ENCODE data around the gene EYA3.
"Not testable (repeated sequence)": the region's sequence is repeated elsewhere in the genome, so short reads cannot be mapped to it uniquely, and the experiment has no call there.

Gene EYA3

DNA sequence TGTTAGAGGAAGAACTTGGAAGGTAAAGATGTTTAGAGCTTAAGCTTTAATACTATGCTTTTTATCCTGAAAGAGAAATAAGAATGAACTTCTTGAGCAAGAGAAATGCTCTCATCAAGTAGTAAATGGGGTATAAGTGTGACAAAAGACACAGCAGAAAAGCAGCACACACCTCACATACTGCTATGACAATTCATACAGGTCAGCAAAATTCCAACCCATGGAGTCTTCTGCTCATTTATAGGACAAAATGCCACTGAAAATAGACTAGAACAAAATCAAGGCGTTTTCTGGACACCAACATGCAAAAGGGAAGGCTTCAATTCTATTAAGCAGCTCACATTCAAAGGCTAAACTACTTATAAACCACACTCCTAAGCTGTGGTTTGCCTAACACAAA is 61.2 kb downstream of the EYA3 start:
- no peak for DNase-seq

DNA sequence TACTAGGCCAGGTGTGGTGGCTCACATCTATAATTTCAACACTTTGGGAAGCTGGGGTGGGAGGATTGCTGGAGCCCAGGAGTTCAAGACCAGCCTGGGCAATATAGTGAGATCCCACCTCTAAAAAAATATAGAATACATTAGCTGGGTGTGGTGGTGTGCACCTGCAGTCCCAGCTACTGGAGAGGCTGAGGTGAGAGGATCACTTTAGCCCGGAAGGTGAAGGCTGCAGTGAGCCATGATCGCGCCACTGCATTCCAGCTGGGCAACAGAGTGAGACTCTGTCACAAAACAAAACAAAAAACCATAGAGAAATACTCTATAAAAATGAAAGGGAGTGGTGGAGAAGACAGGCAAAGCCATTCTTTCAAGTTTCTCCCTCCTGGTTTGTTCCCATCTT is 62.1 kb downstream of the EYA3 start:
- DNase-seq = no peak

DNA sequence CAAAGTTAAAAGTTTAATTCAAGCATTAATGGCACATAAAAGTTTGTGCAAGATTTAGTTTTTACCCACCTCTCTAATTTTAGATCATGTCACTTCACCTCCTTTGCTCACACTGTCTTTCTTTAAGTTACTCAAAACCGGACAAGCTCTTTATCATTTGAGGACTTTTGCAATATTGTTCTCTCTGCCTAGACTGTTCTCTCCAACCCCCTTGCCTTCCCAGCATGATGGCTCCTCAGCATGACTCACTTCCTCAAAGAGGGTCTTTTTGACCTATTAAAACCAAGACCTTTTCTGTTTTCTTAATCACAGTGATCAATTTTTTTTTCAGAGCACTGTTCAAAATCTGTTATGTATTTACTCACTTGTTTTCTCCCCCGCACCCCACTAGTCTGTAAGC is 67.3 kb downstream of the EYA3 start:
- DNase-seq = no peak

DNA sequence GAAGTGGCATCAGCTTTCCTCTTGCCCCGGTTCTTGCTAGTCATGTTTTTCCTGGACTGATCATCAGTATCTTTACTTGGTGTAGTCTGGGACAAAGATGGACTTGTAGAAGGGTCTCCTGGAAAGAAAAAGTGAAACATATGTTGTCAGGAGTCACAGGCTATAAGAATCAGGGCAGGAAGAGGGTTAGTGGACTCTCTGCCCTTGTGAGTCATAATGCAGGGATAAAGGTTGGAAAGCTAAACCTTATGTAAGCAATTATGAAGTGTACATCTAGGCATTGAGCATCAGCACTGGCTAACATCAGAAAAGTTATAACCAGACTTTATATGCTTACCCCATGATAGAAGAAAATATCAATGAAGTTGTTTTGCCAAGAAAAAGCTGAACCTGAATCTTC is 77.4 kb downstream of the EYA3 start:
- DNase-seq = no peak

DNA sequence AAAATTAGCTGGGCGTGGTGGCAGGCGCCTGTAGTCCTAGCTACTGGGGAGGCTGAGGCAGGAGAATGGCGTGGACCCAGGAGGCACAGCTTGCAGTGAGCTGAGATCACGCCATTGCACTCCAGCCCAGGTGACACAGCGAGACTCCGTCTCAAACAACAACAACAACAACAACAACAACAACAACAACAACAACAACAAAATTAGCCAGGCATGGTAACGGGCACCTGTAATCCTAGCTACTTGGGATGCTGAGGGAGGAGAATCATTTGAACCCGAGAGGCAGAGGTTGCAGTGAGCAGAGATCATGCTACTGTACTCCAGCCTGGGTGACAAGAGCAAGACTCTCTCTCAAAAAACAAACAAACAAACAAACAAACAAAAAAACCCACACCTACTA is 85.3 kb downstream of the EYA3 start:
- not testable (repeated sequence) for DNase-seq

DNA sequence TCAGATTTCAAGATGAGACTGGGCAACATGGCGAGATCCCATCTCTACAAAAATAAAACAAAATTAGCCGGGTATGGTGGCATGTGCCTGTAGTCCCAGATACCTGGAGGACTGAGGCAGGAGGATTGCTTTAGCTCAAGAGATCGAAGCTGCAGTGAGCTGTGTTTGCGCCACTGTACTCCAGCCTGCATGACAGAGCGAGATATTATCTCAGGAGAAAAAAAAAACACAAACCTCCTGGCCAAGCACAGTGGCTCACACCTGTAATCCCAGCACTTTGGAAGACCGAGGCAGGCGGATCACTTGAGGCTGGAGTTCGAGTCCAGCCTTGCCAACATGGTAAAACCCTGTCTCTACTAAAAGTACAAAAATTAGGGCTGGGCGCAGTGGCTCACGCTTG is 85.8 kb downstream of the EYA3 start:
- DNase-seq = no peak

DNA sequence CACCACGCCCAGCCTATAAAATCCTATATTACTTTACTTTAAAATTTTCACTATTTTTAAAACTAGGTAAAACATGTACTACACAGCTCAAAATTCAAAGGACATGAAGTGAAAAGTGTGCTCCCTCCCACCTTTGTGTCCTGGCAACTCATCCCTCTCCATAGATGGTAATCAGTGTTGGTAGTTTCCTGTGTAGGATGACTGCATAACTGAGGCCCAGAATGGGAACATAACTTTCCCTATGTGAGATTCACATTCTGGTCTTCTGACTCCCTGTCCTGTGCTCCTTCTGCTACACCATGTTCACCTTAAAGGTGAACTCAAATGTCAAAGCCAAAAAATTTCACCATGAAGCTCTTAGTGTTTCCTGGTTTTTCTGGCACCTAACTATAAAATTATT is 89.4 kb downstream of the EYA3 start:
- DNase-seq = no peak

DNA sequence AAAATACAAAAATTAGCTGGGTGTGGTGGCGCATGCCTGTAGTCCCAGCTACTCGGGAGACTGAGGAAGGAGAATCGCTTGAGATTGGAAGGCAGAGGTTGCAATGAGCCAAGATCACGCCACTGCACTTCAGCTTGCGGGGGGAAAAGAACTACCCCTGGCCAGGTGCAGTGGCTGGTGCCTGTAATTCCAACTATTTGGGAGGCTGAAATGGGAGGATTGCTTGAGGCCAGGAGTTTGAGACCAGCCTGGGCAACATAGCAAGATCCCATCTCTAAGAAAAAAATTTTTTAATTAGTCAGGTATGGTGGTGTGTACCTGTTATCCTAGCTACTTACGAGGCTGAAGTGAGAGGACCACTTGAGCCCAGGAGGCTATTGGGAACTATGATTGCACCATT is 93.9 kb downstream of the EYA3 start:
- DNase-seq = not testable (repeated sequence)

DNA sequence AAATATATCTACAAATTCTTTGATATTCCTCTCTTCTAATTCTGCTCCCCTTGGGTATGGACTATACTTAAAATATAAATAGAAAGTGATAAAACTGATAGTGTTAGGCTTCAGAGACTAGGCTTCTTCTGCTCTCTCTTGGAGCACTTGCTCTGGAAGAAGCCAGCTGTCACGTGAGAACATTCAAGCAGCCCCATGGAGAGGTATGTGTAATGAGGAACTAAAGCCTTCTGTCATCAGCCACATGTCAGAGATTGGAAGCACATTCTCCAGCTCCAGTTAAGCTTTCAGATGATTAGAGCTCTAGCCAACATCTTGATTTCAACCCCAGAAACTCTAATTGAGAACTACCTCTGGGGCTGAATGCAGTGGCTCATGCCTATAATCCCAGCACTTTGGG is 94.3 kb downstream of the EYA3 start:
- peak in 1 of 2 experiments; percentile 31 for DNase-seq

DNA sequence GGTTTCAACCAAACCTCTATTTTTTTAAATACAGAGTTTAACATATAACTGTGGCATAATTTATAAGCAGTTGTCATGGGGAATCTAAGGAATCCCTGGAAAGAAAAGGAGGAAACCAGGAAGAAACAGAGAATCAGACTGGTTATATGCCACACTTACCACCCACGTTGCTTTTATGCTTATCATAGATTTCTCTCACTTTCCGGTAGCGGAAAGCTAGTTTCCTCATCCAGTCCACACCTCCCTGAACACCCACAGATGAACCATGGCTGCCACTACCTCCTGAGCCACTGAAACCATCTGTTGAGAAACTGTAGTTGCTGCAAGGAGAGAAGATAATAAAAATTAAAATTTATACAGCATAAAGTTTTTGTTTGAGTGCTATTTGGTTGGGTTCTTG is 95.2 kb downstream of the EYA3 start:
- DNase-seq = no peak

DNA sequence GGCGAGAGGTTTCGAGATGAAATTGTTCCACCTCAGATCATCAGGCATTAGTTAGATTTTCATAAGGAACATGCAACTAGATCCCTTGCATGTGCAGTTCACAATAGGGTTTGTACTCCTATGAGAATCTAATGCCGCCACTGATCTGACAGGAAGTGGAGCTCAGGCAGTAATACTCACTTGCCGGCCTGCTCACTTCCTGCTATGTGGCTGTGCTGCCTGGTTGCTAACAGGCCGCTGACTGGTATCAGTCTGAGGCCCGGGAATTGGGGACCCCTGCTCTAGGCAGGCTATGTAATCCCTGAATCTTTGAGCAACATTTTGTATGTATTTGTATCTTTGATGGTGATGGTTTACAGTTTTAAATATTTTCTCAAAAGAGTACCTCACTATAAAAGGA is 96.1 kb downstream of the EYA3 start:
- no peak for DNase-seq

DNA sequence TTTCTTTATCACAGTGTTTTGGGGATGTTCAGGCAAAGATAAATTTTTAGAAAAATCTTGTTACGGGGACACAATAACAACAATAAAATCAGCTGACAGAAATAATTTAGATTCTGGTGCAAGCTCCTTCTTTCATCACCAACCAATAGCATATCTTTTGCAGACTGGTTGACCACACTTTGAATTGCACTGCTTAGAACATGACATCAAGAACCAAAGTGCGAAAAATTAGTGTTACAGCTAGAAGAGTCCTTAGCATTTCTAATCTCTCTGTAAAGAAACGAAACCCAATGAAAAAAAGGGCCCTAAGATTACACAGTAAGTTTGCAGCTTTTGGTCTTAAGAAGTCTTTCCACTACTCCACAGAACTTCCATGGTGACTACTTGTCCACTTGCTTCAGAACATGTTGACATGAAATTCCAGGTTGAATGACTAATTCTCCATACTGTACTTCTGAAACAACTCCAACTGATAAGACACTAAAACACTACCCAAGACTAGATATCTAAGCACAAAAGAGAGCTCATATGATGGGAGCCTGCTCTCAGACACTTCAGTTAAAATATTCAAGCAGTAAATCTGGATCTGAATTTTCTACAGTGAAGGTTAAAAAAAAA is 97.4 kb downstream of the EYA3 start:
- DNase-seq = no peak

DNA sequence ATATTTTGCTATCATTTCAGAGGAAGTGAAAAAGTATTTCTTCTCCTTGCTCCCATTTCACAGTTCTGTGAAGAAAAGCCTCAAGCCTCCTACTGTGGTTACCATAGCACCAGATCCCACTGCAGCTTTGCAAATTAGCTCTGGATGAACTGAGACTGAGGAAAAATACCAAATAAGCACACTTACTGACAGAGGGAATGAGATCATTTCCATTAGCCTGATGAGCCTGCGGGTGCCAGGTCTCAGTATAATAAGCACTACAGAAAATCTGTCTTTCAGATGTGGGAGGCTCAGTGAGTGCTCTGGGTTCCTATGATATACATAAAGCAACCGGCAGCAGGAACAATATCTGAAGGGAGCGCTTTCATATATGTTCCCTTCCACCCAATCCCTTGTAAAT is 107.3 kb downstream of the EYA3 start:
- DNase-seq = peak; percentile 61 to 79

DNA sequence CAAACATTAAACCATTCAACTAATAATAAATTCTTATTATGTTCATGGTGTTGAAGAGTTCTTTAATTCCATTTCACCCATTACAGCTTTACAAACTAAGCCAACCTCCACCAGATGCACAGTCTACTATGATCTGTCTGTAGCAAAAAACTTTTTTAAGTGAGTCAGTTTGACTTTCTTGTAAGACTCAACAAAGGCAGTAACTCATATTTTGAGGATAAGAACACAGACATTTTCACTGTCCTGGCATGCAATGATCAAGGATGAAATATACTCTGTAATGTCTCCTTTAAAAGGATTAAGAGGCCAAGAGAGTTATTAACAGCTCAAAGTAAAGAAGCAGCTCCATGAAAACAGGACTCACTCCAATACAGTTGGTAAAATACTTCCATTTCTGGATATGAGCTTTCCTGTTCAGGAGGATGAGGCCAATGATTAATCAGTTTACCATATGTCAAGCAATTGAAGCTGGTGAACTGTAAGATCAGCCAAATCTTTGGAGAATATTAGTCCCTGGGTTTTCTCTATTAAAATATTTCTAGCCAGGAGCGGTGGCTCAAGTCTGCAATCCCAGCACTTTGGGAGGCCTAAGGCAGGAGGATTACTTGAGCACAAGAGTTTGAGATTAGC is 108.1 kb downstream of the EYA3 start:
- peak in 1 of 2 experiments; percentile 49 for DNase-seq

DNA sequence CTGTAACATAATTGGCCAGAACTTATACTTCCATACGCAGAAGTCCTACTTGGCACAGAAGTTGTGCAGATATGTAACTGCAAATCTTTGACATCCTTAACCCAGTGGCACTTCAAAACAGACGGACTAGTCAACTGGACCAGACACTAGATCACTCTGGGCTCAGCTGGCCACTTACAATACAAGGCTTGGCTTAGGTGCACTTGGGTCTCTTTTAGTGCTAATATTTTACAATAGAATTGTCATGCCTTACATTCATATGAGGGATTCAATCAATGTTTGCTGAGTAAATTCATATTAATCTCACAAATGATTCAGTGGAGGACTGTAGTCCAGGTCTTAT is 108.6 kb downstream of the EYA3 start:
- DNase-seq = no peak

DNA sequence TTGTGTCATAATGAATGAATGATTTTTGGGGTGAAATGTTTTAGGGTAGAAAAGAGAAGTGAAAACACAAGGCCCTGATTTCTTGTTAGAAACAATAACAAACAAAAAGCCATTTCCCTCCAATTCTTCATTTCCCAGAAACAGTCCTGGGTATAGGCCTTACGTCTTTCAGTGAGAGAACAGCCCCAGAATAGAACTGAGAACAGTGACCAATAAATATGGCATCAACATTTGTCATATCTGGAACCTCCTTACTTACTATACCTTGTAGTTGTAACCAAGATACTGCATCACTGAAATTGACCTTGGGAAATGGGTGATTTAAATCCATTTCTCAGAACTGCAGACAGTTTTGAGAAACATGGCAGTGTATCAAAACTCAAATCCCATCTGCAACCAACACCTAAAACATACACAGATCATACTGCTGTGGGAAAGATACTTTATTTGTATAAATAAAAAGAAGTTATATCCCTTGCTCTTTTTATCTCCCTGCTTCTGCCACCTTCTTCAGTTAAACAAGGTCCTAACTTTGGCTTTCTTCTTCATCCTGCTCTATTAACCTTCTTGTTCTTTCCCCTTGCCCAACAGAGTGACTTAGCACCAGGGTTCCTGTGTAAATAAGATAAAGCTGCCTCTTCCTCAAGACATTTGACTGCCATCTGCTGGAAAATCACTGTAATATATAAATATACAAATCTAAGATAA is 109.1 kb downstream of the EYA3 start:
- DNase-seq = peak in 1 of 2 experiments; percentile 67

DNA sequence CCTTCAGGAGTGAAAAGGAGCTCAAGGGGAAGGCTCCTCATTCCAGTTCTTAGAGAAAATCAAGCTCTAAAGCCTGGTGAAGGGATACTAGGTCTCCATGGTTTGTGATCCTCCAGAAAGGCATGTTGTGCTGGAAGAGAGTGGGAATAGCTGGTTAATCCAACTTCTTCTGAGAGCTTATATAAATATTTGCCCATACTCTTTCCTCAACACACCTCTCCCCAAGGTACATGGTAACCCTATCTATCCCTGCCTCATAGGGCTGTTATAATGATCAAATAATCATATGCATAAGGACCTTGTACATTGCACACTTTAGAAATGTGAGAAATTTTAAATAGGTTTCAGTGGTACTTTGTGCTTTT is 114.0 kb downstream of the EYA3 start:
- no peak for DNase-seq

DNA sequence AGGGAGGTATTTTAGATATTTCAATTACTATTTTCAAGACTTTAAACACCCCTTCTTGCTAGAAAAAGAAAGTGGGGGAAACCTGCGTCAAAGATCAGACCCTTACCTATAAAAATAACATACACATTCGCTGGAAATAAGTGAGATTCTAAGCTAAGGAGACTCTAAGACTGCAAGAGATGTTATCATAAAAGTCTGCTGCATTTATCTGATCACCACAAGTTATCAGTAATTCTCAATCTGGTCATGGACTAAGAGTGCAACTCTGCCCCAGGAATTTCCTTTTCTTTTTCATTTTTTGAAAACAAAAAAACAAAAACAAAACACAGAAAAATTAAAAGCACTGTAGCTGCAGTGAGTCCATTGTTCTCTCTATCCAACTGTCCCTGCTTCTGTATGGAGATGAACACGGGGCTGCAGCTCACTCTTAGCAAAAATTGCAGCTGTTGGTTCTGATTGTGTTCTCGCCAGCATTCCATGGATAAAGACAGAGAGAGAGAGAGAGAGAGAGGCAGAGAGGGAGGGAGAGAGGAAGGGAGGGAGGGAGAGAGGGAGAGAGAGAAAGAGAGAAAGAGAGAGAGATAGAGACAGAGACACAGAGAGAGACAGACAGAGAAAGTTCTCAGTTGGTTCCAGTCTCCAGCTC is 114.5 kb downstream of the EYA3 start:
- DNase-seq = no peak

DNA sequence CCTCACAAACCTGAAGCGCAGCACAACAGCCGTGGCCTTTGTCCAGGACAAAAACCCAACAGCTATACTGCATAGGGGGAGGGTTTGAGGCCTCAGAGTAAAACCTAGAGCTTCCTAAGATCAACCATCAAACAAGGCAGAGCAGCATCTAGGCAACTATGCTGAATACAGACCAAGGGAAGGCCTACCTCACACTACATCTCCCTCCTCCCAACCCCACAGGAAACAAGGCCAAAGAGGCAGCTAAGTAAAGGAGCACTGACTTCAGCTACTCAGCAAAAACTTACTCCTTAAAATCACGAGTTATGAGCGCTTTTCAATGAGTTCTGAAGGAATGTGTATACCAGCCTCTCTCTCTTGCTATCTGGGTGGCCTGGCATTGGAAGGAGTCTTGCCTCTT is 116.3 kb downstream of the EYA3 start:
- no peak for DNase-seq

DNA sequence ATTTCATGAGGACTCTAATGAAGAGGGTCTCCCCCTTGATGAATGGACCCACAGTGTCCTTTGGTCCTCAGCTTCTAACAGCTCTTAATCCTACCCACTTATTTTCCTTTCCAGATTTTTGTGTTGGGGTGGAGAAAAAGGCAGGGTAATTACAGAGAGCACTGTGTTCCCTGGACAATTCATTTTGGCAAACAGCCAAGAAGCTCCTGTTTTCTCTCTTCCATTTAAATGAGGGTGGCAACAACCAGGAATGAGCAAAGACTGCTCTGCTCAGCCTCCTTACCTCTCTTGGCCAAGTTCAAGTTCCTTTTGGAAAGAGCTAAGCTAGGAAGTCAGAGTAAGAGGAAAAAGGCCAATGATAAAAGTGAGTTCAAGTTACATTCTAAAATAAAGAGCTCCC is 116.7 kb downstream of the EYA3 start:
- DNase-seq = peak; percentile 8 to 85

DNA sequence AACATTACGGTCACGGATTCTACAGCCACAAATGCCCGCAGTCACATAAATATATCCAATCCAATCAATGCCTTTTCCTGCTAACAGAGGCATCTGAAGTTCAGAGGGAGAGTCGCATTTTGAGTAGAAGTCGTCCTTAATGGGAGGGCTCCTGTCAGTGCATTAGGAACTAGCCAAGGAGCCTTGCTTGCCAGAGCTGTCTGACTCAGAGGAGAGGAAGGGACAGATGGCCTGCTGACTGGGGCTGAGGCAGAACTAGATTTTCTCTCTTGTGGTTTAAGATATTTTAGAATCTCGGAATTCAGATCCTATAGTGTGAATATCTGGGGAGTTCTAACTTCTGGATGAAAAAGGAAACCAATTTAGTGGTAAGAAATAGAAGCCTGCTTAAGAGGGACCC is 118.0 kb downstream of the EYA3 start:
- DNase-seq = peak; percentile 61 to 83

DNA sequence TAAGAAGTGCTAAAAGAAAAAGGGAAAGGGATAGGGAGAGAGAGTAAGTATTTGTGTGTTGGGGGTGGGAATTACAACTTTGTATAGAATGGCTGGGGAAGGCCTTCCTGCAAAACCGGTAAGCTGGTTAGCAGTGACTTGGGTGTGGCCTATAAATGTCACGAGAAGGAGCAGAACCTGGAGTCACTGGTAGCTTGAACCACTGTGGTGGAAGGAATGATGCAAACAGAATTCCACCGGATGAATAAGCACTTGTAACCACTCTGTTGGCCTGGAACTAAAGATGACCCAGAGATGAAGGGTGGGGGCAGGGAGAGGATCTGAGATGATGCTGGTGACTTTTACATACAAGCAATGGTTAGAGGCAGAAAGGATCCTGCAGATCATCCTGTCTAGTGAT is 119.7 kb downstream of the EYA3 start:
- DNase-seq = no peak

DNA sequence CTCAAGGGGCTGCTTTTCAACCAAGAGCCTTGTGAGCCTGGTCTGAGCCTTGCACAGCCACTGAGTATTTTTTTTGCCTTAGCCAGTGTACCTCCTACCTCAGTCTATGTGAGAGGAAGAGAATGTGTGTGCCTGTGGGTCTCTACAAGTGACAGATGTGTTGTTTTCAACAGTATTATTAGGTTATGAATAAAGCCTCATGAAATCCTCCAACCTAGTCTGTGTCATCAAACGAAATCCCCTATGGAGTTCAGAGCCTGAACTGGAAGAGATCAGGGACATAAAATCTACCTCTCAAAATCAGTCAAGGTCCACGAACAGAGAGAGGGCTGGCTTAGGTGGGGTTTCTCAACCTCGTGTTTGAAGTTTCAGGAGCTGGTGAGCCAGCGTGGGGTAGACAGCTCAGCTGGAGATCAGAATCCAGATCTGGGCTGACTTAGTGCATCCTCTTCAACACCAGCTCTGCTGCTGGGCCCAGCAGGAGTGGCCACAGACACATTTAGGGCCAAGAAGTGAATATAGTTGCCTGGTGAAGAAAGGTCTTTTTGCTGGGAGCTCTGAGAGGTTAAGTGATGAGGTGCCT is 120.4 kb downstream of the EYA3 start:
- no peak for DNase-seq

All from NCI-H446 (cell line).